C4-2B (cell line): ENCODE data around the gene MEIOB.
"Not testable (repeated sequence)": the region's sequence is repeated elsewhere in the genome, so short reads cannot be mapped to it uniquely, and the experiment has no call there.

Experiments
- H3K27ac ChIP-seq: fragments of 450-650 bp; 2 replicates; pipeline ENCODE4 v1.5.1; 2017
- ZFX ChIP-seq: fragments of 450-650 bp; IDR thresholded peaks from 2 replicates; pipeline ENCODE4 v1.6.1; 2017
- TF ChIP-seq, protein P1 (sequence below): fragments of 450-650 bp; conservative IDR thresholded peaks from 2 replicates; pipeline ENCODE4 v1.5.1; 2017; ENCODE audit warnings: mild to moderate bottlenecking

MEIOB gene

DNA sequence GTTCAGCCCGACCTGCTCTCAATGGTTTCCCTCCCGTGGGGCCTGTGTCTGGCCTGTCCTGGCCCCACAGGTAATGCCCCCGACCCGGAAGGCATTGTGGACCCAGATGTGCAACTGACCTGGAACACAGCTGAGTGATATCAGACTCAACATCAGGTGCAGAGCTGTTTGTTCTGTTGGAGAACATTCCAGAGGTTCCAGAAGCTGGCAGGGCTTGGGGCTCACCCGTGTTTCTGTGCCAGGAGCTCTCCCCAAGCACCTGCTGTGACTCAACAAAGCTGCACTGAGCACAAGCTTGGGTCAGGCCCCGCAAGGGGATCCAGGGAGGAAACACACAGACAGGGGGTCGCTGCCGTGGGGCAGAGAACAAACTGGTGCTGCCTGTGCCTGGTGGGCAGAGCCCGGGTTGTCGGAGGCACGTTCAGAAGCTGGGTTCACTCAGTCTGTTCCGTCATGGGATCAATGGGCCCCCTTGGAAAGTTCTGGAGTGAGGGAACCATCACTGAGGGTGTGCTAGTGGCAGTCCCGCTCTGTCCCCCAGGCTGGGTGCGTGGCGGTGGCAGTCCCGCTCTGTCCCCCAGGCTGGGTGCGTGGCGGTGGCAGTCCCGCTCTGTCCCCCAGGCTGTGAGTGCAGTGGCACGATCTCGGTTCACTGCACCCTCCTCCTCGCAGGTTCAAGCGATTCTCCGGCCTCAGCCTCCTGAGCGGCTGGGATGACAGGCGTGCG, 24.1 kb upstream of the MEIOB start:
- H3K27ac ChIP-seq: no peak overlapping the region
- TF ChIP-seq ZFX: no peak
- TF ChIP-seq, protein P1, sequence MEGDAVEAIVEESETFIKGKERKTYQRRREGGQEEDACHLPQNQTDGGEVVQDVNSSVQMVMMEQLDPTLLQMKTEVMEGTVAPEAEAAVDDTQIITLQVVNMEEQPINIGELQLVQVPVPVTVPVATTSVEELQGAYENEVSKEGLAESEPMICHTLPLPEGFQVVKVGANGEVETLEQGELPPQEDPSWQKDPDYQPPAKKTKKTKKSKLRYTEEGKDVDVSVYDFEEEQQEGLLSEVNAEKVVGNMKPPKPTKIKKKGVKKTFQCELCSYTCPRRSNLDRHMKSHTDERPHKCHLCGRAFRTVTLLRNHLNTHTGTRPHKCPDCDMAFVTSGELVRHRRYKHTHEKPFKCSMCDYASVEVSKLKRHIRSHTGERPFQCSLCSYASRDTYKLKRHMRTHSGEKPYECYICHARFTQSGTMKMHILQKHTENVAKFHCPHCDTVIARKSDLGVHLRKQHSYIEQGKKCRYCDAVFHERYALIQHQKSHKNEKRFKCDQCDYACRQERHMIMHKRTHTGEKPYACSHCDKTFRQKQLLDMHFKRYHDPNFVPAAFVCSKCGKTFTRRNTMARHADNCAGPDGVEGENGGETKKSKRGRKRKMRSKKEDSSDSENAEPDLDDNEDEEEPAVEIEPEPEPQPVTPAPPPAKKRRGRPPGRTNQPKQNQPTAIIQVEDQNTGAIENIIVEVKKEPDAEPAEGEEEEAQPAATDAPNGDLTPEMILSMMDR: no peak

DNA sequence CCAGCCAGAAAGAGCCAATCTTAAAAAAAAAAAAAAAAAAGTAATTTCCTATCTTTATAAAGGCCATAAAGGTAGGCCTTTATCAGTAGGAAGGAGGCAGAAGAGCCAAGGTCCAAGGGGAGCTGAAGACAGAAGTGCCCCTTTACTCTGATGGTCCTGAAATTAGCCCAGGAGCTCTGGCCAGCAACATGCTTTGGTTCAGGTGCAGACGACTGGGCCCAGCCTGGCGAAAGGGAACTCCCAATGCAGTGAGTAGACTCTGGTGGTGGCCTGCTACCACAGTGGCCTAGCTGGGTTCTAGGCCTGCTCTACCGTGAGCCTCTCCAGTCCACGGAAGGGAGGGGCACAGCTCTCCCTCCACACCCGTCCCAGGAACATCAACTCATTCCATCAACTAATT, 23.1 kb upstream of the MEIOB start:
- TF ChIP-seq, protein P1: no peak
- TF ChIP-seq ZFX: no peak
- no peak overlapping the region for H3K27ac ChIP-seq

DNA sequence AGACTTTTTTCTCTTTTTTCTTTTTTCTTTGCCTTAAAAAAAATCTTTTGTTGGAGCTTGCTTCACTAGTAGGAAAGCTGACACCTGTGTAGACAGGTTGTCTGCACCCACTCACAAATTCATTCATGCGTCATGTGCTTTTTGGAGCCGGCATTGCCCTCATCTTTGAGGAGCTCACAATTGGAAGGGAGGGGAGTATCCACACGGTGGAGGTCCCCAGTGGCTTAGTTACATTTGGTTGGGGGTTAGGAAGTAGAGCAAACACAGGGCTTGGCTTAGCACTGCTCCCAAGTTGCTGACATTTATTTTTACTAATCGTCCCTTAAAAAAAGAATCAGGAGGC, 18.7 kb upstream of the MEIOB start:
- TF ChIP-seq, protein P1: no peak
- no peak for TF ChIP-seq ZFX
- H3K27ac ChIP-seq: no peak overlapping the region

DNA sequence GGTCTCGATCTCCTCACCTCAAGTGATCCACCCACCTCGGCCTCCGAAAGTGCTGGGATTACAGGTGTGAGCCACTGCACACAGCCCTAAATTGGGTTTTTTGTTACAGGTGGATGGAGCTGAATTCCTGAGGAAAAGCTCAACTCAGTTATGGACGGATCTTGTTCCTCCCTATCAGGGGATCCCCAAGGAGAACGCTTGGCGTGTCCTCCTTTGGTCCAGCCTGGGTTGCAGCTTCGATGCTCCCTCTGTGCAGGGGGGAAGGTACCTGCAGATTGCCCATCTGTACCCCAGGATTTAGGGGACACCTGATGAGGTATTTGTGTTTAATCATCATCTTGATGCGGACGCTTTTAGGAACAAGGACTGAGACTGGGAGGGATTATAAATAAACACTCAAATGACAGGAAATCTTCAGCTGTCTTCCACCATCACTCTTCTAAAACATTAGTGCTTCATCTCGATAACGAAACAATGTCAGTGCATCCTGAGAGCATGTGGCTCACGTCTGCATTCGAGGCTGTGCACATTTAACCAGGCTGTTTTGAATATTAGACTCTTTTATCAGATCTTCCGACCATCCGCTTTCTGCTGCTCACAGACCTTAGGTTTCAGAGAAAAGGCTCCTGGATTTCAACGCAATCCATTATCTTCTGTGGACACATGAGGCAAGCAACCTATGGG, 18.2 kb upstream of the MEIOB start:
- TF ChIP-seq, protein P1: no peak
- no peak for TF ChIP-seq ZFX

DNA sequence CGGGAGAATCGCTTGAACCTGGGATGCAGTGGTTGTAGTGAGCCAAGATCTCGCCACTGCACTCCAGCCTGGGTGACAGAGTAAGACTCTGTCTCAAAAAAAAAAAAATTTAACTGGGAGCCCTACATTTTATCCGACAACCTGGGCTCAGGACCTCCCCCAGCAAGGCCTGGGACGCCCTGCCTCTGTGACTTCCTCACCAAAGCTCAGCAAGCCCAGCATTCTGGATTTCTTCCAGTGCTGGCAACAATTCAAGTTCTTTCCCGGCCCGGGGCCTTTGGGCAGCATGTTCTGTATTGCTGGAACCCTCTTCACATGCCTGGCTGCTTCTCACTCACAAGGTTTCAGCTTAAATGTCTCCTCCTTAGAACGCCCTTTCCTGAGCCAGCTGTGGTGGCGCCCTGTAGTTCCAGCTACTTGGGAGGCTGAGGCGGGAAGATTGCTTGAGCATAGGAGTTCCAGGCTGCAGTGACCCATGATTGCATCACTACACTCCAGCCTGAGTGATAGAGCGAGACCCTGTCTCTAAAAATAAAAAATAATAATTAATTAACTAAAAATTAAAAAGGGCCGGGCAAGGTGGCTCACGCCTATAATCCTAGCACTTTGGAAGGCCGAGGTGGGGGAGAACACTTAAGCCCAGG, 15.9 kb upstream of the MEIOB start:
- TF ChIP-seq, protein P1: no peak
- TF ChIP-seq ZFX: no peak
- H3K27ac ChIP-seq: no peak overlapping the region

More for the DNA sequence above, 18.2 kb upstream of the MEIOB start:
- no peak overlapping the region for H3K27ac ChIP-seq

DNA sequence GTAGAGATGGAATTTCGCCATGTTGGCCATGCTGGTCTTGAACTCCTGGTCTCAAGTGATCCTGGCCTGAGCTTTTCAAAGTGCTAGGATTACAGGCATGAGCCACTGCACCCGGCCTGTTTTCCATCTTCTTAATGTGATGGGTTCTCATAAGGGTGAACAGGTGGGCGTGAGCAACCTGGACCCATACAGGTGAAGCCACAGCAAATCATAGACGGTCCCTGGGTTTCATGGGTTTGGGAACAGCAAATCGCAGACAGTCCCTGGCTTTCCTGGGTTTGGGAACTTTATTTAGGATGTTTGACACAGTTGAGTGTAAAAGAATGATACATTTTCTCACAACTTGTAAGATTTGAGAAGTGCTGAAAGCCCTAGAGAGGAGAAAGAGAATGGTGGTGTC, 12.9 kb upstream of the MEIOB start:
- TF ChIP-seq ZFX: no peak
- TF ChIP-seq, protein P1: no peak
- no peak overlapping the region for H3K27ac ChIP-seq

DNA sequence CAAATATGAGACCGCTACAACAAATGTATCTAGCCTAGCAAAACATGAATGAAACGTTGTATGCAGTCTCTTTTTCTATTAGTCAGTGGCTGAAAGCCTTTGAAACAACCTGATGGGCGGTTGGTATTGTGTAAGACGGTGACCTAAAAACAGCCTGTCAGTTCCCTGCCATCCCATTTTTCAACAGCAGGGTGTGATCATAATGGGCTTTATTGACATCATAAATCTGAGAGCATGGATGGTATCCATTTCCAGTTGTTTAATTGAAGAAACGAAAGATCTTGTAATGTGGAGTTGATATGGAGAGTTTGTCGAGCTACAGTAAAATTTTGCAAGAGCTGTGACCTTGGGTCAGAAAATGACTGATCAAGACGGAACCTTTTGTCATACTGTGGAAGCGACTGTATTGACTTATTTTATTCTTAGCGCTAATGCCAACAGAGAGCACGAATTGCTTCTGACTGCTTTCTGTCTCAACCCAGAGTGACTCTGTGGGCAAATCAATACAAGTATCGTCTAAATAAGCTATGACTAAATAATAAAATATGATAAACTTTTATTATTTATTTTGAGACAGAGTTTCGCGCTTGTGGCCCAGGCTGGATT, 12.3 kb upstream of the MEIOB start:
- TF ChIP-seq, protein P1: no peak; the same call in 1 of the 2 replicates
- TF ChIP-seq ZFX: no peak
- no peak overlapping the region for H3K27ac ChIP-seq

DNA sequence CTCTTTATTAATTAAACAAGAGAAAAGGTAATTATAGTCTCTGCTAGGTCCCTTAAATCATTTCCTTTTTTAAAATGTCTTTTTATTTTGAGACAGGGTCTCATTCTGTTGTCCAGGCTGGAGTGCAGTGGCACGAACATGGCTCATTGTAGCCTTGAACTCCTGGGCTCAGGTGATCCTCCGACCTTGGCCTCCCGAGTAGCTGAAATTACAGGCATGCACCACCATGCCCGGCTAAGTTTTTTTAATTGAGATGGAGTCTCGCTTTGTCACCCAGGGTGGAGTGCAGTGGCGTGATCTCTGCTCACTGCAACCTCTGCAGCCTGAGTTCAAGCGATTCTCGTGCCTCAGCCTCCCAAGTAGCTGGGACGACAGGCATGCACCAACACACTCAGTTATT, 9.2 kb upstream of the MEIOB start:
- not testable (repeated sequence) for H3K27ac ChIP-seq
